MM.1S (cell line): ENCODE data around the gene TACC2.
"Not testable (repeated sequence)": the region's sequence is repeated elsewhere in the genome, so short reads cannot be mapped to it uniquely, and the experiment has no call there.

ENCODE experiments used
- DNase-seq: peaks from one replicate; pipeline ENCODE4 v3.0.0-alpha.2; 2015
- H2AFZ ChIP-seq: fragments of 300-600 bp; sonication (generic); 2 replicates; pipeline ENCODE4 v1.6.0; 2016; ENCODE audit warnings: antibody characterized with exemption, low read length
- H3F3A ChIP-seq: fragments of 300-600 bp; sonication (generic); 2 replicates; pipeline ENCODE4 v1.6.1; 2016; ENCODE audit warnings: mild to moderate bottlenecking, antibody characterized with exemption, low read length, moderate library complexity, mixed read lengths; ENCODE audit not compliant: insufficient read depth
- H3K27ac ChIP-seq: fragments of 300-600 bp; sonication (generic); 2 replicates; pipeline ENCODE4 v1.5.1; 2016; ENCODE audit warnings: mild to moderate bottlenecking, low read length
- H3K27me3 ChIP-seq: fragments of 300-600 bp; sonication (generic); replicated peaks from 2 replicates; pipeline ENCODE4 v1.6.0; 2016; ENCODE audit warnings: low read length; ENCODE audit not compliant: insufficient read depth
- H3K36me3 ChIP-seq: fragments of 300-600 bp; sonication (generic); replicated peaks from 2 replicates; pipeline ENCODE4 v1.6.1; 2016; ENCODE audit warnings: mild to moderate bottlenecking, low read length, mixed read lengths; ENCODE audit not compliant: insufficient read depth
- H3K4me1 ChIP-seq: fragments of 300-600 bp; sonication (generic); 2 replicates; pipeline ENCODE4 v1.6.1; 2016; ENCODE audit warnings: low read length, mixed read lengths
- H3K4me2 ChIP-seq: fragments of 300-600 bp; sonication (generic); 2 replicates; pipeline ENCODE4 v1.6.0; 2016; ENCODE audit warnings: low read depth, low read length
- H3K4me3 ChIP-seq: fragments of 300-600 bp; sonication (generic); 2 replicates; pipeline ENCODE4 v1.5.1; 2016; ENCODE audit warnings: low read length, mixed read lengths
- H3K79me2 ChIP-seq: fragments of 300-600 bp; sonication (generic); 2 replicates; pipeline ENCODE4 v1.6.1; 2016; ENCODE audit warnings: mixed run types, low read length, mixed read lengths
- H3K9ac ChIP-seq: fragments of 300-600 bp; sonication (generic); 2 replicates; pipeline ENCODE4 v1.6.1; 2016; ENCODE audit warnings: low read length, mixed read lengths
- H3K9me2 ChIP-seq: fragments of 300-600 bp; sonication (generic); replicated peaks from 2 replicates; pipeline ENCODE4 v1.6.1; 2016; ENCODE audit warnings: mild to moderate bottlenecking, low read length, mixed read lengths; ENCODE audit not compliant: insufficient read depth
- H3K9me3 ChIP-seq: fragments of 300-600 bp; sonication (generic); replicated peaks from 2 replicates; pipeline ENCODE4 v1.6.1; 2016; ENCODE audit warnings: mild to moderate bottlenecking, low read length, mixed read lengths; ENCODE audit not compliant: insufficient read depth
- H4K20me1 ChIP-seq: fragments of 300-600 bp; sonication (generic); 2 replicates; pipeline ENCODE4 v1.6.1; 2016; ENCODE audit warnings: mild to moderate bottlenecking, low read length, moderate library complexity, mixed read lengths; ENCODE audit not compliant: insufficient read depth
- CTCF ChIP-seq: fragments of 300-600 bp; sonication (generic); IDR thresholded peaks from 2 replicates; pipeline ENCODE4 v1.5.1; 2016; ENCODE audit warnings: antibody characterized with exemption, low read length, mixed read lengths
- EZH2 ChIP-seq: fragments of 300-600 bp; sonication (generic); optimal IDR thresholded peaks from 2 replicates; pipeline ENCODE3; 2017; ENCODE audit warnings: low read depth, mild to moderate bottlenecking, antibody characterized with exemption, low read length, mixed read lengths
- EZH2phosphoT487 ChIP-seq: fragments of 300-600 bp; sonication (generic); IDR thresholded peaks from 2 replicates; pipeline ENCODE4 v1.6.1; 2018; ENCODE audit warnings: antibody characterized with exemption, low read length

The TACC2 gene

GRCh38 chr10:121984463-121984862 lies 4.5 kb upstream of the TACC2 start:
- H3K4me3 ChIP-seq = no peak overlapping the region

GRCh38 chr10:121990015-121990677 lies 1.2 kb downstream of the TACC2 start:
- no peaks in the 10 kb centered on the region for H3K36me3 ChIP-seq
- peak overlapping the region; percentile 32; the same call in 1 of the 2 replicates for H3K4me3 ChIP-seq
- H3K27ac ChIP-seq = no peak overlapping the region
- no peak for DNase-seq
- H3K27me3 ChIP-seq = no peaks in the 10 kb centered on the region
- no peaks in the 10 kb centered on the region for H4K20me1 ChIP-seq
- H3K79me2 ChIP-seq = no peaks in the 10 kb centered on the region
- no peaks in the 10 kb centered on the region for H3F3A ChIP-seq
- no peaks in the 10 kb centered on the region for H3K9me2 ChIP-seq
- peak overlapping the region; percentile 91 for H2AFZ ChIP-seq
- H3K9ac ChIP-seq = no peak overlapping the region
- H3K4me2 ChIP-seq = peak overlapping the region; percentile 52; the same call in 1 of the 2 replicates
- TF ChIP-seq CTCF = no peak
- no peak for TF ChIP-seq EZH2
- no peak for TF ChIP-seq EZH2phosphoT487
- no peaks in the 10 kb centered on the region for H3K4me1 ChIP-seq
- no peaks in the 10 kb centered on the region for H3K9me3 ChIP-seq

More at GRCh38 chr10:121984463-121984862, 4.5 kb upstream of the TACC2 start:
- no peaks in the 10 kb centered on the region for H3K9me2 ChIP-seq
- no peaks in the 10 kb centered on the region for H3K27me3 ChIP-seq
- H3K4me1 ChIP-seq = no peaks in the 10 kb centered on the region
- no peak overlapping the region for H2AFZ ChIP-seq
- no peaks in the 10 kb centered on the region for H3K36me3 ChIP-seq
- DNase-seq = no peak
- H3K27ac ChIP-seq = no peak overlapping the region
- H3K79me2 ChIP-seq = no peaks in the 10 kb centered on the region
- no peak overlapping the region for H3K4me2 ChIP-seq
- TF ChIP-seq EZH2phosphoT487 (no peak), EZH2 (no peak), CTCF (no peak)
- no peak overlapping the region for H3K9ac ChIP-seq
- H4K20me1 ChIP-seq = no peaks in the 10 kb centered on the region
- H3F3A ChIP-seq = no peaks in the 10 kb centered on the region
- H3K9me3 ChIP-seq = no peaks in the 10 kb centered on the region

GRCh38 chr10:121991727-121992126 lies 2.8 kb downstream of the TACC2 start:
- not testable (repeated sequence) for H3K27ac ChIP-seq, H3K79me2 ChIP-seq, H3F3A ChIP-seq, DNase-seq, H3K4me3 ChIP-seq, H3K9ac ChIP-seq, H2AFZ ChIP-seq, H4K20me1 ChIP-seq, H3K4me2 ChIP-seq, H3K4me1 ChIP-seq, H3K36me3 ChIP-seq, H3K9me2 ChIP-seq, H3K9me3 ChIP-seq, H3K27me3 ChIP-seq

GRCh38 chr10:121994429-121994941 lies 5.5 kb downstream of the TACC2 start:
- Histone ChIP-seq H2AFZ (no peak overlapping the region), H3K27ac (no peak overlapping the region), H3K79me2 (no peaks in the 10 kb centered on the region), H3K4me1 (no peaks in the 10 kb centered on the region), H3K9me2 (no peaks in the 10 kb centered on the region), H3F3A (no peaks in the 10 kb centered on the region), H3K4me3 (no peak overlapping the region), H3K27me3 (no peaks in the 10 kb centered on the region), H3K9me3 (no peaks in the 10 kb centered on the region), H3K36me3 (no peaks in the 10 kb centered on the region), H4K20me1 (no peaks in the 10 kb centered on the region), H3K4me2 (no peak overlapping the region), H3K9ac (no peak overlapping the region)
- no peak for DNase-seq
- TF ChIP-seq EZH2phosphoT487 (no peak), CTCF (no peak), EZH2 (no peak)
